HL-60 (cell line): Measurements from ENCODE around the gene SLC24A1.

Source experiments
- GABPA ChIP-seq: IDR thresholded peaks from 2 replicates; pipeline ENCODE4 v1.6.1; 2012; ENCODE audit warnings: low read depth
- POLR2AphosphoS5 ChIP-seq: IDR thresholded peaks from 2 replicates; pipeline ENCODE4 v1.6.1; 2012; ENCODE audit warnings: low read depth
- SPI1 ChIP-seq: IDR thresholded peaks from 2 replicates; pipeline ENCODE4 v1.6.1; 2012; ENCODE audit warnings: low read depth, mild to moderate bottlenecking, borderline replicate concordance
- TF ChIP-seq, protein P1 (sequence below): IDR thresholded peaks from one replicate; pipeline ENCODE4 v1.5.1; 2011; ENCODE audit warnings: low read length, control low read depth, inconsistent platforms; ENCODE audit not compliant: insufficient read depth
- TF ChIP-seq, protein P2 (sequence below): IDR thresholded peaks from 2 replicates; pipeline ENCODE4 v1.6.1; 2012; ENCODE audit warnings: low read depth; ENCODE audit not compliant: insufficient replicate concordance

DNA sequence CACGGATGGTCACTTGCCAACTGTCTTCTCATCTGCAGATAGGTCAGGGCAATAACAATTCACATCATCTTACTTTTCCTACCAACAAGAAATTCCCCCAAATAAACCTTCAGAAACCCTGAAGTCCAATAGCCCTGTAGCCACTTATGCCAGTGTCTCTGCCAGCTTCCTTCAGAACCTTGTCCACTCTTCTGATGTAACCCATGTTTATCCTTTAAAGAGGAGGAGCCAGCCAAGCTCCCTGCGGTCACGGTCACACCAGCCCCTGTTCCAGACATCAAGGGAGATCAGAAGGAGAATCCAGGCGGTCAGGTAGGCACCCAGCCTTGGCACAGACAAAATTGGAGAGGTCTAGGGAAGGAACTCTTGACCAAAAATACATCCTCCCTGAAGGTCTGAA is 23.7 kb downstream of the SLC24A1 start:
- TF ChIP-seq, protein P1, sequence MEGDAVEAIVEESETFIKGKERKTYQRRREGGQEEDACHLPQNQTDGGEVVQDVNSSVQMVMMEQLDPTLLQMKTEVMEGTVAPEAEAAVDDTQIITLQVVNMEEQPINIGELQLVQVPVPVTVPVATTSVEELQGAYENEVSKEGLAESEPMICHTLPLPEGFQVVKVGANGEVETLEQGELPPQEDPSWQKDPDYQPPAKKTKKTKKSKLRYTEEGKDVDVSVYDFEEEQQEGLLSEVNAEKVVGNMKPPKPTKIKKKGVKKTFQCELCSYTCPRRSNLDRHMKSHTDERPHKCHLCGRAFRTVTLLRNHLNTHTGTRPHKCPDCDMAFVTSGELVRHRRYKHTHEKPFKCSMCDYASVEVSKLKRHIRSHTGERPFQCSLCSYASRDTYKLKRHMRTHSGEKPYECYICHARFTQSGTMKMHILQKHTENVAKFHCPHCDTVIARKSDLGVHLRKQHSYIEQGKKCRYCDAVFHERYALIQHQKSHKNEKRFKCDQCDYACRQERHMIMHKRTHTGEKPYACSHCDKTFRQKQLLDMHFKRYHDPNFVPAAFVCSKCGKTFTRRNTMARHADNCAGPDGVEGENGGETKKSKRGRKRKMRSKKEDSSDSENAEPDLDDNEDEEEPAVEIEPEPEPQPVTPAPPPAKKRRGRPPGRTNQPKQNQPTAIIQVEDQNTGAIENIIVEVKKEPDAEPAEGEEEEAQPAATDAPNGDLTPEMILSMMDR: no peak
- TF ChIP-seq POLR2AphosphoS5: no peak
- no peak for TF ChIP-seq SPI1
- no peak for TF ChIP-seq GABPA
- TF ChIP-seq, protein P2, sequence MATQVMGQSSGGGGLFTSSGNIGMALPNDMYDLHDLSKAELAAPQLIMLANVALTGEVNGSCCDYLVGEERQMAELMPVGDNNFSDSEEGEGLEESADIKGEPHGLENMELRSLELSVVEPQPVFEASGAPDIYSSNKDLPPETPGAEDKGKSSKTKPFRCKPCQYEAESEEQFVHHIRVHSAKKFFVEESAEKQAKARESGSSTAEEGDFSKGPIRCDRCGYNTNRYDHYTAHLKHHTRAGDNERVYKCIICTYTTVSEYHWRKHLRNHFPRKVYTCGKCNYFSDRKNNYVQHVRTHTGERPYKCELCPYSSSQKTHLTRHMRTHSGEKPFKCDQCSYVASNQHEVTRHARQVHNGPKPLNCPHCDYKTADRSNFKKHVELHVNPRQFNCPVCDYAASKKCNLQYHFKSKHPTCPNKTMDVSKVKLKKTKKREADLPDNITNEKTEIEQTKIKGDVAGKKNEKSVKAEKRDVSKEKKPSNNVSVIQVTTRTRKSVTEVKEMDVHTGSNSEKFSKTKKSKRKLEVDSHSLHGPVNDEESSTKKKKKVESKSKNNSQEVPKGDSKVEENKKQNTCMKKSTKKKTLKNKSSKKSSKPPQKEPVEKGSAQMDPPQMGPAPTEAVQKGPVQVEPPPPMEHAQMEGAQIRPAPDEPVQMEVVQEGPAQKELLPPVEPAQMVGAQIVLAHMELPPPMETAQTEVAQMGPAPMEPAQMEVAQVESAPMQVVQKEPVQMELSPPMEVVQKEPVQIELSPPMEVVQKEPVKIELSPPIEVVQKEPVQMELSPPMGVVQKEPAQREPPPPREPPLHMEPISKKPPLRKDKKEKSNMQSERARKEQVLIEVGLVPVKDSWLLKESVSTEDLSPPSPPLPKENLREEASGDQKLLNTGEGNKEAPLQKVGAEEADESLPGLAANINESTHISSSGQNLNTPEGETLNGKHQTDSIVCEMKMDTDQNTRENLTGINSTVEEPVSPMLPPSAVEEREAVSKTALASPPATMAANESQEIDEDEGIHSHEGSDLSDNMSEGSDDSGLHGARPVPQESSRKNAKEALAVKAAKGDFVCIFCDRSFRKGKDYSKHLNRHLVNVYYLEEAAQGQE: no peak
